SH-SY5Y (cell line): ENCODE measurements around the gene TMEM131.

Source experiments
- GATA2 ChIP-seq: IDR thresholded peaks from 2 replicates; pipeline ENCODE4 v1.6.1; 2011; ENCODE audit warnings: mild to moderate bottlenecking, low read depth, low read length
- GATA3 ChIP-seq: IDR thresholded peaks from 2 replicates; pipeline ENCODE4 v1.6.1; 2011; ENCODE audit warnings: low read depth, mild to moderate bottlenecking, low read length, moderate library complexity

DNA sequence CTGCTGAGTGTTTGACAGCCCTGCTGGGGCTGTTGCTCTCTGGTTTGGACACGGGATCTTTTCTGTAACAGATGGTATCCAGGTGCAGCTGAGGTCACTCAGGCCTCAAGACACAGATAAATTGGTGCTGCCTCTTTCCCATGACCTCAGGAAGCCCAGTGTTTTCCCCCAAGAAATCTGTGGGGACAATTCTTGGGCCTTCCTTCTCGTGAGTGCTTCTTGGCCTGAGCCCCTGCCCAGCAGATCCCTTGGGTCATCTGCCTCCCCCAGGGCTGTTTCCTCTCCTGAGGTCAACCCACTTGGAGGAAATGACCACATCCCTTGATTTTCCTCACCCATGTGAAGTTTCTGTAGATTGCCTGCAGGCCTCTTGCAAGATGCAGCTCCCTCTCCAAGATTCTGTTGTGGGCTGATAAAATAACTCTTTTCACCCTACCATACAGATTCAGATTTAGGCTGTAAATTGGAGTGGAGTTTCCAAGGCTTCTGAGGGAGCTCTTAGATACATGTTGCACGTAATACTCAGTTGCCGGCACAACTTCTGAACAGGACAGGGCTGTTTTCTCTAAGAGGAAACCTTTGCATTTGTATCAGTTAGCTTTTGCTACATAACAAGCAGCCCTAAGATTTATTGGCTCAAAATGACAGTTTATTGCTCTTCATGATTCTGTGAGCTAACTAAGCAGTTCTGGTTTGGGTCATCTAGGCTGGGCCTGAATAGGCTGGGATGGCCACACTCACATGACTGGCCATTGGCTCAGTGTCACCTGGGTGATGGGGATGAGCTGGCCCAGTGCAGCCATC is 269.3 kb downstream of the TMEM131 start:
- TF ChIP-seq GATA2 (no peak), GATA3 (no peak)
